GM21367 (cell line): ENCODE data around the gene IQCM.
"Not testable (repeated sequence)": the region's sequence is repeated elsewhere in the genome, so short reads cannot be mapped to it uniquely, and the experiment has no call there.

Experiments
- ATAC-seq: cut with Tn5 transposase; IDR thresholded peaks from one replicate; pipeline ENCODE4 v1.9.1; 2021; ENCODE audit not compliant: unreplicated experiment

The IQCM gene

DNA sequence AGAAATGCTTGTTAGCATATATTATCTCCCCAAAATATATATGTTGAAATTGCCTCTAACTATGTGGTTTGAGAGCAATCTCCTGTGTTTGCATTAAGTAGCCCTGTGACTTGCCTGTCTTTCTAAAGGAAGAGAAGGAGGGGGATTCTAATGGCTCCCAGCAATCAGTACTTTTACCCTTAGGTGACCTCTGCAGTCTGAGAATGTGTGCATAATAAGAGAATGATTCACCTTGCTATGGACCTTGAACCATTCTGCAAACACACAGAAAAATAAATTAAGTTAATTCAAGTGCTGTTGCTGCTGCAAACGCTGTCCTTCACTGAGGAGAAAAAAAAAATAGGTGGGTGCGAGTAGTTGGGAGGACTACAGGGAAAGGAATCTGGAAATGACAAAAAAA, 322.2 kb downstream of the IQCM start:
- ATAC-seq = no peak

DNA sequence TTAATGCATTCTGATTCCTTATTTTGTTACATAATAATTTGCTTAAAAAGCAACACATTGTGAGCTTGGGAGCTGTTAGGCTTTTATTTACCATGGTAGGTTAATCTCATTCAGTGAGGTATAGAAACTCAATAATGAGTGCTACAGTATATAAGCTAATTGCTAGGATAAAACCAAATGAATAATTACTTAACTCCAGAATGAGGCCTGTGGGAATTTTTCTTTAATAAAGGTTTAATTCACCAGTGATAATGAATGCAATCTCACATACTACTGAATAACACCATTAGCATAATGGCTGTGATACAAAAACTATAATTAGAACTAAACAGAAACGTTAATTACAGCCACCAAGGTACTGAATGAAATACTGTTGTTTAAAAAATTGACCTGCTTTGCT, 326.3 kb downstream of the IQCM start:
- ATAC-seq = no peak

DNA sequence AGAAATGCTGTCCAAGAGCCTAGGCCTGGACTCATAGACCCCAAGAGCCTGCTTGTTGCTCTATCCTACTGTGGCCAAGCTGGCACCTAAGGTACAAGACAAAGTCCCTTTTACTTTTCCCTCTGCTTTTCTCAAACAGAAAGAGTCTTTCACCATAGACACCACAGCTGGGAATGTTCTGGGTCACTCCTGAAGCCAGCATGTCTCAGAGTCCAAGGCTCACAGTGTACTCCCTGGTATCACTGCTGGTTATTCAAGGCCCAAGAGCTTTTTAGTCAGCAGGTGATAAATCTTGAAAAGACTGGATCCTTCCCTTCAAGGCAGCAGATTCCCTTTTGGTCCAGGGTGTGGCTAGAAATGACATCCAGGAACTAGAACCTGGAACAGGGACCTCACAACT, 328.8 kb downstream of the IQCM start:
- no peak for ATAC-seq

DNA sequence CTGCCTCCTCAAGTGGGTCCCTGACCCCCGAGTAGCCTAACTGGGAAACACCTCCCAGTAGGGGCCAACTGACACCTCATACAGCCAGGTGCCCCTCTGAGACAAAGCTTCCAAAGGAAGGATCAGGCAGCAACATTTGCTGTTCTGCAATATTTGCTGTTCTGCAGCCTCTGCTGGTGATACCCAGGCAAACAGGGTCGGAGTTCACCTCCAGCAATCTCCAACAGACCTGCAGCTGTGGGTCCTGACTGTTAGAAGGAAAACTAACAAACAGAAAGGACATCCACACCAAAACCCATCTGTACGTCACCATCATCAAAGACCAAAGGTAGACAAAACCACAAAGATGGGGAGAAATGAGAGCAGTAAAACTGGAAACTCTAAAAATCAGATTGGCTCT, 347.0 kb downstream of the IQCM start:
- not testable (repeated sequence) for ATAC-seq

DNA sequence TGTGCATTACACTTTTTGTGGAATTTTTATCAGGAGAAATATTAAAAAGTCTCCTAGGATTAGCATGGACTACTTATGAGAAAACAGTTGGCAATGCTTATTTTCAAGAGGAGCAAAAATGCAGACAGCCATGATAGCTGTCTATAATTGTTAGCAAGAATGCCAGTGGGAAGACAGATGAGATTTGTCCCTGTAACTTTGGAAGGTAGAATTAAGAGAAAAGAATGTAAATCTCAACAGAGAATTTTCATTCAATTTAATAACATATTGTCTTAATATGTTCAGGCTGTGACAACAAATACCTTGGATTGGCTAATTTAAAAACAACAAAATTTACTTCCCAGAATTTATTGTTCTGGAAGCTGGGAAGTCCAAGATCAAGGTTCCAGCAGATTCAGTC, 349.2 kb downstream of the IQCM start:
- ATAC-seq = no peak

DNA sequence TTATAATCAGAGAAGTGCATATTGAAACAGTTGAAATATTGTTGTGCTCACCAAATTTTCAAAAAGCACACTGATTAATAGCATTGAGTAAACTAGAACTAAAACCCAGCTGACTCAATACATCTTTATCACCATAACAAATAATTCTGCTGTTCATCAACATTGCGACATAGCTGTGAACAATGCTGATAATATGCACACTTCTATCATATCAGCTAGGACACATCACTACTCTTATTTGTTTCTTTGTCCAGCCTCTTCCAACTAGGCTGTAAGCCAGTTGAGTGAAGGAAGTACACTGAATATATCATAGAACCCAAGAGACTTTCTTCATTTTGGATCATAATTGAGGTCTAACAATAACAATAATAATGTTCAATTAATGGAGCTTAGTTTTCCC, 349.7 kb downstream of the IQCM start:
- no peak for ATAC-seq

DNA sequence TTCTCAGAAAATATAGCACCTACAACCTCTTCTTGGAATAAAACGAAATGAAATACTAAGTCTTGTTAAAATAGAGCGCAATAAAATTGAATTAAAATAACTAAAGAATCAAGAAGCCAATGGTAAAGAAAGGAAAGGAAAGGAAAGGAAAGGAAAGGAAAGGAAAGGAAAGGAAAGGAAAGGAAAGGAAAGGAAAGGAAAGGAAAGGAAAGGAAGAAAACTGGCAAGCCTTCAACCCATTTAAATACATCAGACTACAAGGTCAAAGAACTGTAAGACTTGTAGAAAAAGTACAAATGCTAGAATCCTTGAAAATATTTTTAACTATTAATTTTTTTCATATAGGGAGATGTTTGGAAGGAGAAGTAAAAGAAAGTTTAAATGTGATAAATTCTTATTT, 372.1 kb downstream of the IQCM start:
- ATAC-seq = no peak

DNA sequence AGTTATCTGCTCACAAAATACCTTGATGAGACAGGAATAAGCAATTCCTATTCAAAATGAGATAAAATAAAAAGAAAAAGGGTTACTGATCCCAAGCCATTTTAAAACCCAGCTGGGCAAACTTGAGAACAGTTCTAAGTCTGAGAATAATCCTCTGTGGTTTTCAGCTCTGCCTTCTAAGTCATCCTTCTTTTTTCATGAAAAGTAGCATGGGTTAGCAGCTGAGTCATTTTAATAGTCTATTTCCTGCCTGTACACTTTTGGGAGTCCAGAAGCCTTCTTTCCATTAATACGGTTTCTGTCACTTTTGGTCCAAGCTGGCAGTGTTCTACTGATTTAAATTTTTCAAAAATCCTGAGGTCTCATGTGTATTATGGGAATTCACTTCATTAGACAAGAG, 374.3 kb downstream of the IQCM start:
- no peak for ATAC-seq

DNA sequence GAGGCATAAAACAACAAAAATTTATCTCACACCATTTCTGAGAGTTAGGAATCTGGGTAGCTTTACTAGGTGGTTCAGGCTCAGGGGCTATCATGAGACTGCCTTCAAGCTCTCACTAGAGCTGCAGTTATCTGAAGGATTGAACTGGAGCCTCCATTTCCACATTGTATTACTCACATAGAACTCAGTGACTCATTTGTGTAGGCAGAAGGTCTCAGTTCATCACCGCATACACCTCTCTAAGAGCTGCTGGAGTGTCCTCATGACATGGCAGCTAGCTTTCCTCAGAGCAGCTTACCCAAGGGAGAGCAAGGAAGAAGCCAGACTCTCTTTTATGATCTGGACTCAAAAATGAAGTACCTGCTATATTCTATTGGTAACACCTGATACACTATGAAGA, 389.2 kb downstream of the IQCM start:
- no peak for ATAC-seq

DNA sequence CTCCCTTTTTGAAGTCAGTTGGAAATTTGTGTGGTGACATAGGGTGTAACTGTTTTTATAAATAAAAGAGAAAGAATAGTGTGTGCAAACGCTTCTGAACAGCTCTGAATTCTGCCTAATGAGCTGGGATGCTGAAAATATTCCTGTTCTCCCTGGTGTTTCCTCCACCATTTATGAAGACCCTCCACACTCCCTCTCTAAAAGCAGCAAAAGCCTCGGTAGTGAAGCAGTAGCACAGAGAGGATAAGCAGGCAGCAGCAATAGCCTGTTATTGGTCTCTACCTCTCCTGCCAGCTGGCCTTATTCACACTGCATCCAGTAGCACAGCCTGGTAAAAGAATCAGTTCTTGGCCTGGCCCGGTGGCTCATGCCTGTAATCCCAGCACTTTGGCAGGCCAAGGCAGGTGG, 406.1 kb downstream of the IQCM start:
- ATAC-seq = no peak

DNA sequence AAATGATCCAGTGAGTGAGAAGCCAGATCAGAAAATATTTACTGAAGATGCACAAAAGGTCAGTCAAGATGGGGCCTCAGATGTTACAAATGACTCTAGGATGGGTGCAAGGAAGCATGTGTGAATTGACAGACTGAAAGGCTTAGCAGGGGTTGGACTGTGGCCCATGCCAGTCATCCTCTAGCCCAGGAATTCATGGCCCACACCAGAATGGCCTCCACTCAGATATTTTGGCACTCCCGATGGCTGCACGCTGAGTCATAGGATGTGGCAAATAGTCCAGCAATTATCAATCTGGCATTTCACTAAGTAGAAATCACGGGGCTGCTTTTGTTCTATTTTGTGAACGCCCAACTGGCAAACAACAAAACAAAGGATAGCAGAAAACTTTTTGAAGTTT, 406.5 kb downstream of the IQCM start:
- ATAC-seq = no peak

DNA sequence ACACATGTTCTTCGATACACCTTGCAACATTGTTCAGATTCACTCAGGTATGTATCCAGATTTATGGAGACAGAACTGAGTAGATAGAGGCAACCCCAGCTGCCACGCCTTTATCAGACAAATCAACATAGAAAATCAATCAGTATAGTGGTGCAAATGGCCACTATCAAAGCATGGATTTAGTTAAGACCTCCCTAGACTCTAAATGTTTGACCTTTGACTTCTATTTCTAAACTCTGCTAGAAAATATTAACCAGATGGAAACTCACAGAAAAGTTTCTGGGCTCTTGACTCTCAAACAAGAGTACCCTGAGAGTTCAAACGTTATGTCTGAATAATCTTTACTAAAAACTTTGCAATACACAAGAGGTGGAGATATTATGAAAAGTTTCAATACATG, 411.5 kb downstream of the IQCM start:
- ATAC-seq = no peak

DNA sequence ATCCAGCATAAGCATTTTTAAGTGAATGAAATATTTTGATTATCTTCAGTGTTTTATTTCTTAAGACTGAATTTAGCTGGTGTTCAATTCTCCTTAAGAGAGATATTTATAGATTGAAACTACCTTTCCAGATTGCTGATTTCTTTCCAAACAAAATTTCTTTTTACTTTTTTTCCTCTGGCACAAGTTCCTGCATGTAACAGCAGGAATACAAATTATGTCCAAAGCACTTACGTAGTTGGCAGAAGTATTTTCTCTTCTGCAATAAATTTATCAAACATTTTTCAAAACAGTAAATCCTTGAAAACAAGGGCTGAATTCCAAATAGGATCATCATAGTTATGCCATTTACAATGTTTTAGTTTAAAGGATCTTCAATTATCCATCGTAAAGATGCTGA, 412.6 kb downstream of the IQCM start:
- ATAC-seq = no peak

DNA sequence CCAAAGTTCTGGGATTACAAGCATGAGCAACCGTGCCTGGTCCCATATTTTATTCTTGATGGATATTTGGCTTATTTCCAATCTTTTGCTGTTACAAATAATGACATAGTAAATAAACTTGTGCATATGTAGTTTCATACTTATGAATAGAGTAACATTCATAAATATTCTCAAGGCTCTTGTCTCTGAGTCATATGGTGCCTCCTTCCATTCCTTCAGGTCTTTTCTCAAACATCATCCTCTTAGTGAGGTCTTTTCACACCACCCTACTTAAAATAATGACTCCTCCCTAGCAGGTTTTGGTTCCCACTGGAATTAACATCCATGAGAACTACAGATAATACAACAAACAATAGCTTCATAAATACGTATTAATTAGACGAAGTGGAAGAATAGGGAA, 416.6 kb downstream of the IQCM start:
- no peak for ATAC-seq

DNA sequence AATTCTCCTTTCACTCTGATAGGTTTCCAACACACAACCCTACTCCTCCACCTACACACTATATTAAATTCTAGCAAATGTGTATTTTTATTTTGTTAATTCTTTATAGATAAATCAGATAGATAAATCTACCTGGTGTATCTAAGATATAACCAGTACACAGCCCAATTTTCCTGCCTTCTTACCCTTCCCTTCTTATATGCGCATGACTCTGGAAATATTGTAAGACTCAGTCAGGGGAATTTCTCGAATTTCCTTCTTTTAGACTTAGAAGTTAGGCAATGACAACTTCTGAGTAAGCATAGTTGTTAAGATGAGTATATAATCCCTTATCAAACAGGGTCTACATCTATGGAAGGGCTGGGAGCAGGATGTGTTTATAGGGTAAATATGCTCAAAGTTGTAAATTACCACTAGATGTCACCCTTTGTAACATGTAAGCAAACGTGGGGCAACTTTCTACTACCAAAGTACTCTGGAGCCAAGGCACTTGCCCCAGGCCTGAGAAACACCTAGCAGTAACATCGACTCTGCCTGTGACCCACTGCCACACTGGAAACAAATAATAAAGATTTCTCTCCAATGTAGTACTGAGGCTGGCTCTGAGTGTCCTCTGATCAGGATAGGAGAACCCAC, 444.7 kb downstream of the IQCM start:
- peak; percentile 82 for ATAC-seq

DNA sequence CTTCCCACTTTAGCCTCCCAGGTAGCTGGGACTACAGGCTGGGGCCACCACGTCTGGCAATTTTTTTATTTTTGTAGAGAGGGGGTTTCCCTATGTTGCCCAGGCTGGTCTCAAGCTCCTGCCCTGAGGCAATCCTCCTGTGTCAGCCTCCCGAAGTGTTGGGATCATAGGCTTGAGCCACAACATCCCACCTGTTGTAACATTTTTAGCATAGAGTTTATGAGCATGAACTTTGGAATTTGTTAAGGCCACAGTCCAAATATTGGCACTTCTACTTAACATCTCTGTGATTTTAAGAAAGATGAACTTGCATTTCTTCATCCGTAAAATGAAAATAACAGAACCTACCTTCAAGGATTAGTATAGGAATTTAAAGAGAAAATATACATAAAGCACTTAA, 445.6 kb downstream of the IQCM start:
- no peak for ATAC-seq

DNA sequence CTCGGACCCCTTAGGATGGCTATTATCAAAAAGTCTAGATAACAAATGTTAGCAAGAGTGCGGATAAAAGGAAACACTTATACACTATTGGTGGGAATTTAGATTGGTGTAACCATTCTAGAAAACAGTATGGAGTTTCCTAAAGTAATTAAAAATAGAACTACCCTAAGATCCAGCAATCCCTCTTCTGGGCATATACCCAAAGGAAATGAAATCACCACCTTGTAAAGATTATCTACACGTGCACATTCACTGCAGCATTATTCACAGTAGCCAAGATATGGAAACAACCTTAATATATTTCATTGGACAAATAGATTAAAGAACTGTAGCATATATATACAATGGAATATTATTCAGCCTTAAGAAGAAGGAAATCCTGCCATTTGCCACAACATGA, 462.4 kb downstream of the IQCM start:
- ATAC-seq = no peak

DNA sequence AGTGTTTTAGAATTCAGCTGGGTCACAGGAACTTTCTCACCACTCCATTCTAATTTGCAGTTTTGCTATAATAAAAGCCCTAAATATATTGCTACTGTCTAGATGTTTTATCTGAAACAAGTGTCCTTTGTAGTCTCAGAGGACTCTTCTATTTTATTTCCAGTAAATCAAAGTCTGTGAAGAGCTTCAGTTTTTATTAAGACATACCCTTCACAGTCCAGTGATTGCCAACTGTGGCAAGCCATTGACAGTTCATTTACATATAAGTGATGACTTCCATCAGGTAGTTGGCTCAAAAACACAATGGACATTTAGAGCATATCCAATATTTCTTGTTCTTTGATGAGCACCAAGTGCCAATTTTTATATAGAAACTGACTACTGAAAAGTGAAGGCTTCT, 466.1 kb downstream of the IQCM start:
- ATAC-seq = no peak

DNA sequence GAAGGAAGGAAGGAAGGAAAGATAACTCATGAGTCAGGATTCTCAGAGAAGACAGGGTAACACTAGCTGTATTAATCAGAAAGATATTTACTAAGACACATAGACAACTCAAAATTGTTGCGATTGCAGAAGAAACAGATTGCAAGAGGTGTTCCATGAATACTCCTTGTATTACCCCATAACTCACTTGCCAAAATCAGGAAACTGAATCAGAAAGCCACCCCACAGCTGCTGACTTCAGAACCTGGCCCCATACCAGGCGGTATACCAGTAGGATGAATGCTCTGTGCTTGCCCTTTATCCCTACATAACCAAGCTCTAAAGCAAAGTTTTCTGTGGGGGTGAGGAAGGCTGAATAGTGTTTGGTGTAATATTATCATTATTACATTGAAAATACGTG, 468.5 kb downstream of the IQCM start:
- no peak for ATAC-seq

DNA sequence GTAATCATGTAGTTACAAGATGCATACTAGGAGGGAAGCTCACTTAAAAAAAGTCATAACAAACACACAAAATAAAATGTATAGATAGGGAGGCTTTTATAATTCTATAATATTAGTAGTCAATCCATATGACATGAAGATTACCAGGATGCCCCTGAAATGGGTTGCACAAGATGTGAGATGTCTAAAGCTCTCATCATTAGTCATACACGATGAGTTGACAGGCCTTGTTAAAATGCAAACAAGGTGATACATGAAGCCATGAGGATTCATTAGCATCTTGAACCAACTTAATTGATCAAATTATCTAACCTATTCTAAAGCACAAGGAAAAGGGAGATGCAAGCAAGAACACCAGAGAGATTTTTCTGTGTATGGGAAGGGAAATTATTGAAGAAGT, 470.2 kb downstream of the IQCM start:
- no peak for ATAC-seq

DNA sequence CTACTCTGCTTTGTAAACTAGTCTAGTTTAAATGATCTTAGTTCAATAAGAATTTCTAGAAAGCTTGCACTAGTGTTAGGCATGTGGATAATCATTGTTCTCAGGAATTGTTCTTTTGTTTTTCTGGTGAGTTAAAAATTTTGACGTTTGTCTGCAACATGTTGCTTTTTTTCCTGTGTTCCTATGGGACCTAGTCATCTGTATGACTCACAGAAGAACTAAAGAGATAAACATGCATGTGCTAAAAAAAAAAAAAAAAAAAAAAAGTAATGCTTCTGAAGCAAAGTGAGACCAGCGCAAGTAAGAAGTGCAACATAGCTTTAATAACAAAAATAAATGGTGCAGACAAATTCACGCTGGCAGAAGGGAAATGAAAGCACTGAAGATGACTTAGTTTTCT, 471.2 kb downstream of the IQCM start:
- ATAC-seq = no peak

DNA sequence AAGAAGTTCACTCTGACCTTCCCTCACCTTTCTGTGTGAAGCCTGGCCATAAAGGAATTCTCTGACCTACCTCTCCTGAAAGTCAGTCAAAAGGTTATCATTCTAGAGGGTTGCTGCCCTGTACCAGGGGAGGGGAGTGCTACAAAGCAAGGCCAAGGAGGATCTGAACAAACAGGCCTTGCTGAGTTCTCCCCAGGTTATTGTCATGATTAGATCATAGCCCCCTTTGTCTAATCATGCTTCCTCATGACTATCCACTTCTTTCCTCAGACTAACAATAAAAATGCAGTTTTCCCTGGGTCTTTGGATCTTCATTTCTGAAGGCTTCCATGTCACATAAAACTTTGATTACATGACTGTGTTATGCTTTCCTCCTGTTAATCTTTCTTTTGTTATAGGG, 472.0 kb downstream of the IQCM start:
- ATAC-seq = no peak

DNA sequence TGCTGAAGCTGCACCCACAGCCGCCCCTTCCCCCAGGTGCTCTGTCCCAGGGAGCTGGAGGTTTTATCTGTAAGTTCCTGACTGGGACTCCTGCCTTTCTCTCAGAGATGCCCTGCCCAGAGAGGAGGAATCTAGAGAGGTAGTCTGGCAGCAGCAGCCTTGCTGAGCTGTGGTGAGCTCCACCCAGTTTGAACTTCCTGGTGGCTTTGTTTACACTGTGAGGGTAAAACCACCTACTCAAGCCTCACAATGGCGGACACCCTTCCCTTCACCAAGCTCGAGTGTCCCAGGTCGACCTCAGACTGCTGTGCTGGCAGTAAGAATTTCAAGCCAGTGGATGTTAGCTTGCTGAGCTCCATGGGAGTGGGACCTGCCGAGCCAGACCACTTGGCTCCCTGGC, 474.5 kb downstream of the IQCM start:
- not testable (repeated sequence) for ATAC-seq

DNA sequence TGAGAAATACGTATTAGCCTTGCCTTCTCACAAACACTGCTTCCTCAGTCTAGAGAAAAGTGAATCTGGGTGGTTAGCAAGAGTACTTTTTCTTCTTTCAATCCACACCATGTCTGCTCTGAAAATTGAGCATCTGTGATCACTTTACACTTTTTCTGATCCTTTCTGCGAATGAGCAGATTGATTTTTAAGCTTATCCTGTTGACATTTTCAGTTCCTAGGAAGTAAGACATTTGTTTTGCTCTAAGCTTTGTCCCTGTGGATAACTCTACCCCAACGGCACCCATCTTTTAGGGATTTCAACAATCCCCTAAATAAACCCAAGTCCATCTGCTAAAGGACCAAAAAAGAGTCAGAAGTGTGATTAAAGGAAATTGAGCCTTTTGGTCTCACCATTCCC, 487.5 kb downstream of the IQCM start:
- ATAC-seq = no peak
